ENCODE measurements around the gene GRIK4.

DNA sequence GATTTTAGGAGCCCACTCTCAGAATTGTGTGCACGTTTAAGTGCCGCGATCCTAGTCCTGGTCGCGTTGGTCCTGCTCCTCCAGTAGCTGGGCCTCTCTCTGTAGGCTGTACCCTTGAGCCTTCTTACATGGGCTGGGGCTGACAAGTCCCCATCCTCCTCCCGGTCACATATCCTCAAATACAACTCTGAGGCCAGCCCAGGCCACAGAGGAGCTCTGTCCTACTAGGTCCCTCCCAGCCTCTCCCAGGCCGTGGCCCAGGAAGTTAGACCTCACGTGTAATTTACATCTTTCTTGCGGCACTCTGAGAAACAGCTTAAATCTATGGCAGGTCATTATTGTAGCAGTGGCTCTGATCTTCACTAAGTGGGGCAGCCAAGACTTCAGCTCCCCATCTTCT, 305.2 kb downstream of the GRIK4 start:
- TF ChIP-seq, protein P1, sequence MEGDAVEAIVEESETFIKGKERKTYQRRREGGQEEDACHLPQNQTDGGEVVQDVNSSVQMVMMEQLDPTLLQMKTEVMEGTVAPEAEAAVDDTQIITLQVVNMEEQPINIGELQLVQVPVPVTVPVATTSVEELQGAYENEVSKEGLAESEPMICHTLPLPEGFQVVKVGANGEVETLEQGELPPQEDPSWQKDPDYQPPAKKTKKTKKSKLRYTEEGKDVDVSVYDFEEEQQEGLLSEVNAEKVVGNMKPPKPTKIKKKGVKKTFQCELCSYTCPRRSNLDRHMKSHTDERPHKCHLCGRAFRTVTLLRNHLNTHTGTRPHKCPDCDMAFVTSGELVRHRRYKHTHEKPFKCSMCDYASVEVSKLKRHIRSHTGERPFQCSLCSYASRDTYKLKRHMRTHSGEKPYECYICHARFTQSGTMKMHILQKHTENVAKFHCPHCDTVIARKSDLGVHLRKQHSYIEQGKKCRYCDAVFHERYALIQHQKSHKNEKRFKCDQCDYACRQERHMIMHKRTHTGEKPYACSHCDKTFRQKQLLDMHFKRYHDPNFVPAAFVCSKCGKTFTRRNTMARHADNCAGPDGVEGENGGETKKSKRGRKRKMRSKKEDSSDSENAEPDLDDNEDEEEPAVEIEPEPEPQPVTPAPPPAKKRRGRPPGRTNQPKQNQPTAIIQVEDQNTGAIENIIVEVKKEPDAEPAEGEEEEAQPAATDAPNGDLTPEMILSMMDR (IDR thresholded peaks at IDR 0.05): no peak
- no peak for TF ChIP-seq EP300 (IDR thresholded peaks at IDR 0.05)
- no peak for TF ChIP-seq POLR2A (IDR thresholded peaks at IDR 0.05)
